Suprapubic skin (tissue), 4 donors: ENCODE data around the gene SEMA5B.

Experiments
- EP300 ChIP-seq: sonication (generic); formaldehyde crosslinking; IDR thresholded peaks from one replicate; pipeline ENCODE4 v1.6.1; 2017; ENCODE audit warnings: antibody characterized with exemption
- POLR2A ChIP-seq, 2 donors: fragments of 450-650 bp; IDR thresholded peaks; one replicate each; pipeline ENCODE4 v1.6.1; 2017; ENCODE audit warnings: antibody characterized with exemption in 2 of 2, mild to moderate bottlenecking in 2 of 2, moderate library complexity in 2 of 2
- POLR2AphosphoS5 ChIP-seq, 3 donors: sonication (generic); formaldehyde crosslinking; IDR thresholded peaks; one replicate each; pipeline ENCODE4 v1.6.1; 2017; ENCODE audit warnings: antibody characterized with exemption in 3 of 3
- TF ChIP-seq, protein P1 (sequence below), 2 donors: fragments of 200-600 bp in 1 of 2; fragments of 450-650 bp in 1 of 2; sonication (generic) in 1 of 2; IDR thresholded peaks; one replicate each; pipeline ENCODE4 v1.5.1; 2016 to 2019; ENCODE audit warnings: antibody characterized with exemption in 2 of 2, mild to moderate bottlenecking in 1 of 2, moderate library complexity in 1 of 2

DNA sequence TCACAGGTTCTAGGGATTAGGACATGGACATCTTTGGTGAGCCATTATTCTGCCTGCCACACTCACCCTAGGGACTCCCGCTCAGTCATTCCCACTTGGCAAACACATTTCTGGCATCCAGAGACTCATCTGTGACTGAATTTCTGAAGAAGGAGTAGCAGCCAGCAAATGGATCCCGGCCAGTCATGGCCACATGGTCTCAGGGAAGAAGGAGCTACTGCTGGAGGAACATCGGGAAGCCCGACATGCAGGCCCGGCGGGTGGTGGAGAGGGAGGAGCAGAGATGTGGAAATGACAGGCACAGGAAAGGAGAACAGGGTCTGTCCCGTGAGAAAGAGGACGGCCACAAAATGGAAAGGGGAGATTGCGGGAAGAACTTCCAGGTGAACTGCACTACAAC lies 65.4 kb downstream of the SEMA5B start:
- TF ChIP-seq, protein P1, sequence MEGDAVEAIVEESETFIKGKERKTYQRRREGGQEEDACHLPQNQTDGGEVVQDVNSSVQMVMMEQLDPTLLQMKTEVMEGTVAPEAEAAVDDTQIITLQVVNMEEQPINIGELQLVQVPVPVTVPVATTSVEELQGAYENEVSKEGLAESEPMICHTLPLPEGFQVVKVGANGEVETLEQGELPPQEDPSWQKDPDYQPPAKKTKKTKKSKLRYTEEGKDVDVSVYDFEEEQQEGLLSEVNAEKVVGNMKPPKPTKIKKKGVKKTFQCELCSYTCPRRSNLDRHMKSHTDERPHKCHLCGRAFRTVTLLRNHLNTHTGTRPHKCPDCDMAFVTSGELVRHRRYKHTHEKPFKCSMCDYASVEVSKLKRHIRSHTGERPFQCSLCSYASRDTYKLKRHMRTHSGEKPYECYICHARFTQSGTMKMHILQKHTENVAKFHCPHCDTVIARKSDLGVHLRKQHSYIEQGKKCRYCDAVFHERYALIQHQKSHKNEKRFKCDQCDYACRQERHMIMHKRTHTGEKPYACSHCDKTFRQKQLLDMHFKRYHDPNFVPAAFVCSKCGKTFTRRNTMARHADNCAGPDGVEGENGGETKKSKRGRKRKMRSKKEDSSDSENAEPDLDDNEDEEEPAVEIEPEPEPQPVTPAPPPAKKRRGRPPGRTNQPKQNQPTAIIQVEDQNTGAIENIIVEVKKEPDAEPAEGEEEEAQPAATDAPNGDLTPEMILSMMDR (IDR thresholded peaks at IDR 0.05), result no peak
- TF ChIP-seq POLR2A (IDR thresholded peaks at IDR 0.05) (no peak), POLR2AphosphoS5 (IDR thresholded peaks at IDR 0.05) (no peak), EP300 (no peak)
